Measurements from ENCODE around the gene ZNF148.
A peak's percentile ranks its signal among the peaks of the same experiment; 100 is the strongest.

Gene ZNF148

GRCh38 chr3:125211523-125212090 lies 163.5 kb downstream of the ZNF148 start:
- H3K27ac ChIP-seq (ENCODE audit: low read depth, low read length, severe bottlenecking), result no peak overlapping the region
- H3K9me3 ChIP-seq (ENCODE audit: control insufficient read depth, low read length), result no peaks in the 10 kb centered on the region
- H3K4me1 ChIP-seq (ENCODE audit: control insufficient read depth, insufficient read depth, low read length, poor library complexity, severe bottlenecking), result peaks cover 5% of the 10 kb centered on the region
- no peaks in the 10 kb centered on the region for H3K36me3 ChIP-seq (ENCODE audit: control insufficient read depth, insufficient read depth, low read length)
- peak overlapping the region; percentile 53 for H3K4me3 ChIP-seq (ENCODE audit: extremely low read depth, insufficient read depth, low read length, poor library complexity, severe bottlenecking)
- 66 to 94% methylated on average over 3 to 7 of the region's 11 CpGs for WGBS, 2 experiments (ENCODE audit: insufficient coverage in 2 of 2)

- no peaks in the 10 kb centered on the region for H3K4me1 ChIP-seq (ENCODE audit: control insufficient read depth, insufficient read depth, low read length, poor library complexity, severe bottlenecking)
- H3K36me3 ChIP-seq (ENCODE audit: control insufficient read depth, insufficient read depth, low read length), result no peaks in the 10 kb centered on the region
- no peak overlapping the region for H3K4me3 ChIP-seq (ENCODE audit: extremely low read depth, insufficient read depth, low read length, poor library complexity, severe bottlenecking)
- no peak overlapping the region for H3K27ac ChIP-seq (ENCODE audit: low read depth, low read length, severe bottlenecking)
- 100% methylated on average over 1 of the region's 1 CpG; no CpG with 5 or more reads in 1 of the 2 experiments for WGBS, 2 experiments (ENCODE audit: insufficient coverage in 2 of 2)
- H3K9me3 ChIP-seq (ENCODE audit: control insufficient read depth, low read length), result no peaks in the 10 kb centered on the region
Measured at GRCh38 chr3:125207949-125208568, 167.1 kb downstream of the ZNF148 start.

- Histone ChIP-seq H3K27ac (ENCODE audit: low read depth, low read length, severe bottlenecking) (no peak overlapping the region), H3K9me3 (ENCODE audit: control insufficient read depth, low read length) (no peaks in the 10 kb centered on the region), H3K4me3 (ENCODE audit: extremely low read depth, insufficient read depth, low read length, poor library complexity, severe bottlenecking) (no peak overlapping the region), H3K36me3 (ENCODE audit: control insufficient read depth, insufficient read depth, low read length) (no peaks in the 10 kb centered on the region), H3K4me1 (ENCODE audit: control insufficient read depth, insufficient read depth, low read length, poor library complexity, severe bottlenecking) (no peaks in the 10 kb centered on the region)
- 84 to 87% methylated on average over 7 of the region's 7 CpGs for WGBS, 2 experiments (ENCODE audit: insufficient coverage in 2 of 2)
Measured at GRCh38 chr3:125207507-125207906, 167.6 kb downstream of the ZNF148 start.

- H3K27ac ChIP-seq (ENCODE audit: low read depth, low read length, severe bottlenecking), result no peak overlapping the region
- H3K4me3 ChIP-seq (ENCODE audit: extremely low read depth, insufficient read depth, low read length, poor library complexity, severe bottlenecking), result no peak overlapping the region
- WGBS, 2 experiments (ENCODE audit: insufficient coverage in 2 of 2), result 75 to 88% methylated on average over 4 to 6 of the region's 6 CpGs
- H3K4me1 ChIP-seq (ENCODE audit: control insufficient read depth, insufficient read depth, low read length, poor library complexity, severe bottlenecking), result no peaks in the 10 kb centered on the region
- H3K9me3 ChIP-seq (ENCODE audit: control insufficient read depth, low read length), result no peaks in the 10 kb centered on the region
- H3K36me3 ChIP-seq (ENCODE audit: control insufficient read depth, insufficient read depth, low read length), result no peaks in the 10 kb centered on the region
Measured at GRCh38 chr3:125206934-125207333, 168.2 kb downstream of the ZNF148 start.

GRCh38 chr3:125203731-125204130 lies 171.4 kb downstream of the ZNF148 start:
- Histone ChIP-seq H3K9me3 (ENCODE audit: control insufficient read depth, low read length) (no peaks in the 10 kb centered on the region), H3K36me3 (ENCODE audit: control insufficient read depth, insufficient read depth, low read length) (no peaks in the 10 kb centered on the region), H3K4me3 (ENCODE audit: extremely low read depth, insufficient read depth, low read length, poor library complexity, severe bottlenecking) (no peak overlapping the region), H3K4me1 (ENCODE audit: control insufficient read depth, insufficient read depth, low read length, poor library complexity, severe bottlenecking) (no peaks in the 10 kb centered on the region), H3K27ac (ENCODE audit: low read depth, low read length, severe bottlenecking) (no peak overlapping the region)

- 100% methylated on average over 1 of the region's 4 CpGs; no CpG with 5 or more reads in 1 of the 2 experiments for WGBS, 2 experiments (ENCODE audit: insufficient coverage in 2 of 2)
- H3K9me3 ChIP-seq (ENCODE audit: control insufficient read depth, low read length), result no peaks in the 10 kb centered on the region
- H3K4me3 ChIP-seq (ENCODE audit: extremely low read depth, insufficient read depth, low read length, poor library complexity, severe bottlenecking), result no peak overlapping the region
- H3K4me1 ChIP-seq (ENCODE audit: control insufficient read depth, insufficient read depth, low read length, poor library complexity, severe bottlenecking), result no peaks in the 10 kb centered on the region
- H3K36me3 ChIP-seq (ENCODE audit: control insufficient read depth, insufficient read depth, low read length), result no peaks in the 10 kb centered on the region
- no peak overlapping the region for H3K27ac ChIP-seq (ENCODE audit: low read depth, low read length, severe bottlenecking)
Measured at GRCh38 chr3:125202197-125202596, 172.9 kb downstream of the ZNF148 start.

GRCh38 chr3:125200731-125201139 lies 174.4 kb downstream of the ZNF148 start:
- no peaks in the 10 kb centered on the region for H3K4me1 ChIP-seq (ENCODE audit: control insufficient read depth, insufficient read depth, low read length, poor library complexity, severe bottlenecking)
- H3K27ac ChIP-seq (ENCODE audit: low read depth, low read length, severe bottlenecking), result no peak overlapping the region
- WGBS, 2 experiments (ENCODE audit: insufficient coverage in 2 of 2), result 91 to 96% methylated on average over 4 to 6 of the region's 6 CpGs
- H3K36me3 ChIP-seq (ENCODE audit: control insufficient read depth, insufficient read depth, low read length), result no peaks in the 10 kb centered on the region
- no peaks in the 10 kb centered on the region for H3K9me3 ChIP-seq (ENCODE audit: control insufficient read depth, low read length)
- H3K4me3 ChIP-seq (ENCODE audit: extremely low read depth, insufficient read depth, low read length, poor library complexity, severe bottlenecking), result no peak overlapping the region

- Histone ChIP-seq H3K36me3 (ENCODE audit: control insufficient read depth, insufficient read depth, low read length) (no peaks in the 10 kb centered on the region), H3K9me3 (ENCODE audit: control insufficient read depth, low read length) (no peaks in the 10 kb centered on the region), H3K27ac (ENCODE audit: low read depth, low read length, severe bottlenecking) (no peak overlapping the region), H3K4me3 (ENCODE audit: extremely low read depth, insufficient read depth, low read length, poor library complexity, severe bottlenecking) (no peak overlapping the region), H3K4me1 (ENCODE audit: control insufficient read depth, insufficient read depth, low read length, poor library complexity, severe bottlenecking) (peaks cover 6% of the 10 kb centered on the region)
- WGBS, 2 experiments (ENCODE audit: insufficient coverage in 2 of 2), result 95 to 100% methylated on average over 1 to 3 of the region's 5 CpGs
Measured at GRCh38 chr3:125194849-125195601, 180.1 kb downstream of the ZNF148 start.

GRCh38 chr3:125194061-125194848 lies 180.9 kb downstream of the ZNF148 start:
- 67 to 100% methylated on average over 1 to 4 of the region's 7 CpGs for WGBS, 2 experiments (ENCODE audit: insufficient coverage in 2 of 2)
- no peaks in the 10 kb centered on the region for H3K9me3 ChIP-seq (ENCODE audit: control insufficient read depth, low read length)

GRCh38 chr3:125192190-125193035 lies 182.7 kb downstream of the ZNF148 start:
- no peaks in the 10 kb centered on the region for H3K9me3 ChIP-seq (ENCODE audit: control insufficient read depth, low read length)
- no peak overlapping the region for H3K27ac ChIP-seq (ENCODE audit: low read depth, low read length, severe bottlenecking)
- no peak overlapping the region for H3K4me3 ChIP-seq (ENCODE audit: extremely low read depth, insufficient read depth, low read length, poor library complexity, severe bottlenecking)
- 64 to 82% methylated on average over 7 to 10 of the region's 12 CpGs for WGBS, 2 experiments (ENCODE audit: insufficient coverage in 2 of 2)
- H3K36me3 ChIP-seq (ENCODE audit: control insufficient read depth, insufficient read depth, low read length), result no peaks in the 10 kb centered on the region
- H3K4me1 ChIP-seq (ENCODE audit: control insufficient read depth, insufficient read depth, low read length, poor library complexity, severe bottlenecking), result peaks cover 6% of the 10 kb centered on the region

More at GRCh38 chr3:125194061-125194848, 180.9 kb downstream of the ZNF148 start:
- peaks cover 6% of the 10 kb centered on the region for H3K4me1 ChIP-seq (ENCODE audit: control insufficient read depth, insufficient read depth, low read length, poor library complexity, severe bottlenecking)
- no peak overlapping the region for H3K27ac ChIP-seq (ENCODE audit: low read depth, low read length, severe bottlenecking)
- no peaks in the 10 kb centered on the region for H3K36me3 ChIP-seq (ENCODE audit: control insufficient read depth, insufficient read depth, low read length)
- no peak overlapping the region for H3K4me3 ChIP-seq (ENCODE audit: extremely low read depth, insufficient read depth, low read length, poor library complexity, severe bottlenecking)
